Mucosa of descending colon (tissue), 3 donors: Measurements from ENCODE around the gene SLX4. TPM values are rescaled to one million over a fixed set of nuclear protein-coding genes. Genes with fewer than 3 reads are reported as not detected.

Experiments
- ATAC-seq: fragments of 200-7000 bp; cut with Tn5 transposase; one replicate; pipeline ENCODE4 v1.9.1; 2020; ENCODE audit warnings: mild to moderate bottlenecking, moderate library complexity
- DNase-seq, 3 donors: peaks; one replicate each; pipeline ENCODE4 v3.0.0-alpha.2; 2020
- H3K36me3 ChIP-seq: fragments of 200-600 bp; one replicate; pipeline ENCODE4 v1.8.0; 2021; ENCODE audit warnings: low read depth, mild to moderate bottlenecking
- H3K4me1 ChIP-seq: fragments of 200-600 bp; one replicate; pipeline ENCODE4 v1.8.0; 2021; ENCODE audit warnings: low read depth, mild to moderate bottlenecking
- H3K4me3 ChIP-seq: fragments of 200-600 bp; one replicate; pipeline ENCODE4 v1.8.0; 2021; ENCODE audit warnings: mild to moderate bottlenecking
- H3K9me3 ChIP-seq: fragments of 200-600 bp; one replicate; pipeline ENCODE4 v1.8.0; 2021; ENCODE audit warnings: mild to moderate bottlenecking
- intact Hi-C, 2 donors: fragments of 100-400 bp; cut with DNase I in 1 of 2; cut with micrococcal nuclease in 1 of 2; formaldehyde crosslinking; loops; one replicate each; pipeline versions ENCODE4 v1.11.0 to v1.11.1; 2022; cut with DNase I, micrococcal nuclease
- total RNA-seq, 3 donors: library from RNA; stranded (reverse); fragmentation: NEBNext Ultra II Directional in 2 of 3; extraction: Animal tissue kit (Norgen Biotek cat#: 25700) in 2 of 3; gene quantifications; one replicate each; pipeline versions ENCODE4 v1.2.1 to v1.2.4, GENCODE V29; 2021 to 2023
- TF ChIP-seq, protein P1 (sequence below): fragments of 200-600 bp; IDR thresholded peaks from one replicate; pipeline ENCODE4 v1.8.0; 2022; ENCODE audit warnings: antibody characterized with exemption, mild to moderate bottlenecking
- donor health status: DM: no; HTN: no; CAD: no; lungs with moderate emphysema.
- donor health status: DM: no; HTN: no; CAD: no.
- donor health status: DM: no; HTN: yes; CAD: no.

SLX4 gene
- total RNA-seq, 3 donors from 2014 or later = 3.6 to 6.7 (median 5.0) TPM

DNA sequence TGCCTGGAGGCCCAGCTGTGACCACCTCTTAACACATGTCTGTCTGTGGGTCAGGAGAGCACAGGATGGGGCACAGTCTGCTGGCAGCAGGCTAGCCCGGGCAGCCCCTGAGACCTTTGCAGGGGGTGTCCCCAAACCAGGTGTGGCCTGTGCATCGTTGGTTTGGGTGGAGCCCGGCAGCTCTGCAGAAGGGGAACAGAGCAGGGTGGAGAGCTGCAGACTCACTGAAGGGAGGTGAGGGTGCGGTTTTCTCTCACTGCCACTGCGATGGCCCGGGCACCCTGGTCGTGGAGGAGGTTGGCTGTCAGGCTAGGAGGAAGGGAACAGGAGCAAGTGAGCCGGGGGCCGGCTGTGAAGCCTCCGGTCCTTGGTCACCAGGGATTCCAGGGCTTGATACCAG is 63.0 kb downstream of the SLX4 start:
- TF ChIP-seq, protein P1, sequence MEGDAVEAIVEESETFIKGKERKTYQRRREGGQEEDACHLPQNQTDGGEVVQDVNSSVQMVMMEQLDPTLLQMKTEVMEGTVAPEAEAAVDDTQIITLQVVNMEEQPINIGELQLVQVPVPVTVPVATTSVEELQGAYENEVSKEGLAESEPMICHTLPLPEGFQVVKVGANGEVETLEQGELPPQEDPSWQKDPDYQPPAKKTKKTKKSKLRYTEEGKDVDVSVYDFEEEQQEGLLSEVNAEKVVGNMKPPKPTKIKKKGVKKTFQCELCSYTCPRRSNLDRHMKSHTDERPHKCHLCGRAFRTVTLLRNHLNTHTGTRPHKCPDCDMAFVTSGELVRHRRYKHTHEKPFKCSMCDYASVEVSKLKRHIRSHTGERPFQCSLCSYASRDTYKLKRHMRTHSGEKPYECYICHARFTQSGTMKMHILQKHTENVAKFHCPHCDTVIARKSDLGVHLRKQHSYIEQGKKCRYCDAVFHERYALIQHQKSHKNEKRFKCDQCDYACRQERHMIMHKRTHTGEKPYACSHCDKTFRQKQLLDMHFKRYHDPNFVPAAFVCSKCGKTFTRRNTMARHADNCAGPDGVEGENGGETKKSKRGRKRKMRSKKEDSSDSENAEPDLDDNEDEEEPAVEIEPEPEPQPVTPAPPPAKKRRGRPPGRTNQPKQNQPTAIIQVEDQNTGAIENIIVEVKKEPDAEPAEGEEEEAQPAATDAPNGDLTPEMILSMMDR = no peak
- Histone ChIP-seq H3K9me3 (no peaks in the 10 kb centered on the region), H3K4me3 (no peak overlapping the region), H3K36me3 (no peaks in the 10 kb centered on the region), H3K4me1 (no peaks in the 10 kb centered on the region)
- ATAC-seq (peak; percentile 42), DNase-seq (no peak)
- intact Hi-C loops = no loop called here

GRCh38 chr16:3546986-3547682 is 64.3 kb downstream of the SLX4 start:
- DNase-seq (peak in 1 of 3 donors; percentile 5), ATAC-seq (no peak)
- H3K9me3 ChIP-seq = no peaks in the 10 kb centered on the region
- TF ChIP-seq, protein P1 = no peak
- intact Hi-C loops = no loop called here
- no peak overlapping the region for H3K4me3 ChIP-seq
- no peaks in the 10 kb centered on the region for H3K4me1 ChIP-seq
- no peaks in the 10 kb centered on the region for H3K36me3 ChIP-seq

GRCh38 chr16:3542601-3543373 is 68.6 kb downstream of the SLX4 start:
- DNase-seq (no peak), ATAC-seq (no peak)
- intact Hi-C loops = no loop called here
- TF ChIP-seq, protein P1 = no peak
- Histone ChIP-seq H3K4me3 (no peak overlapping the region), H3K9me3 (no peaks in the 10 kb centered on the region), H3K4me1 (no peaks in the 10 kb centered on the region), H3K36me3 (no peaks in the 10 kb centered on the region)

- ATAC-seq (no peak), DNase-seq (no peak)
- Histone ChIP-seq H3K36me3 (no peaks in the 10 kb centered on the region), H3K9me3 (no peaks in the 10 kb centered on the region), H3K4me3 (no peak overlapping the region), H3K4me1 (no peaks in the 10 kb centered on the region)
- intact Hi-C loops = no loop called here
- TF ChIP-seq, protein P1 = no peak
Observed at GRCh38 chr16:3541527-3542155, 69.8 kb downstream of the SLX4 start.

DNA sequence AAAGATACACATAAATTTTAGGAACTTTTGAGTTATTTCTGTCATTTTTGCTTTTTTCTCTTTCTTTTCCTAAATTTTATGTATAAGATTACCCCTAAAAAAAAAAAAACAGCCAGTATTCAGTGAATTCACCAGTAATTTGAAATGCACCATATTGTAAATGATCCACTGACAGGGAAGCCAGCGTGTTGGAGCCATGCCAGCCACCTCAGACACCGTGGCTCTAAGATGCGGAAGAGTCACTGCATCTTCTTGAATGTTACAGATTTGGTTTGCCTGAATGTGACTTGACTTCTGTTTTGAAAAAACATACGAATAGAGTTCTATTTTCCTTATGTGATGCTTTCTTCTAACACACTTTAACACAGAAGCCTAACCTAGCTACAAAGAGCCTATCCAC is 73.2 kb downstream of the SLX4 start:
- TF ChIP-seq, protein P1 = no peak
- intact Hi-C loops = no loop called here
- DNase-seq (no peak), ATAC-seq (no peak)
- no peak overlapping the region for H3K4me3 ChIP-seq
- no peaks in the 10 kb centered on the region for H3K9me3 ChIP-seq
- H3K36me3 ChIP-seq = no peaks in the 10 kb centered on the region
- H3K4me1 ChIP-seq = no peaks in the 10 kb centered on the region
